NCI-H748 treated with DMSO at 0.1 percent for 48 hours (cell line): Measurements from ENCODE around the gene SYNDIG1.

Experiments used
- DNase-seq: peaks from one replicate; lab custom pipeline; 2025; lab: John Stamatoyannopoulos, UW

The SYNDIG1 gene

GRCh38 chr20:24473435-24474223 is 4.2 kb downstream of the SYNDIG1 start:
- no peak for DNase-seq

- DNase-seq, result no peak
Observed at GRCh38 chr20:24477831-24478547, 8.6 kb downstream of the SYNDIG1 start.

GRCh38 chr20:24478584-24478983 is 9.2 kb downstream of the SYNDIG1 start:
- no peak for DNase-seq

GRCh38 chr20:24479106-24479505 is 9.7 kb downstream of the SYNDIG1 start:
- DNase-seq, result no peak

GRCh38 chr20:24479595-24479994 is 10.2 kb downstream of the SYNDIG1 start:
- DNase-seq, result no peak

GRCh38 chr20:24480509-24480908 is 11.1 kb downstream of the SYNDIG1 start:
- no peak for DNase-seq

GRCh38 chr20:24481173-24481572 is 11.7 kb downstream of the SYNDIG1 start:
- no peak for DNase-seq

GRCh38 chr20:24483435-24484080 is 14.1 kb downstream of the SYNDIG1 start:
- DNase-seq, result no peak

GRCh38 chr20:24484081-24484450 is 14.6 kb downstream of the SYNDIG1 start:
- no peak for DNase-seq

GRCh38 chr20:24485981-24486380 is 16.6 kb downstream of the SYNDIG1 start:
- no peak for DNase-seq

- DNase-seq, result no peak
Observed at GRCh38 chr20:24487240-24487639, 17.8 kb downstream of the SYNDIG1 start.

GRCh38 chr20:24487648-24488047 is 18.2 kb downstream of the SYNDIG1 start:
- DNase-seq, result no peak

- no peak for DNase-seq
Observed at GRCh38 chr20:24488064-24488799, 18.8 kb downstream of the SYNDIG1 start.

GRCh38 chr20:24488800-24489175 is 19.4 kb downstream of the SYNDIG1 start:
- DNase-seq, result no peak

GRCh38 chr20:24489193-24489592 is 19.8 kb downstream of the SYNDIG1 start:
- DNase-seq, result no peak

GRCh38 chr20:24489631-24490260 is 20.3 kb downstream of the SYNDIG1 start:
- no peak for DNase-seq

- no peak for DNase-seq
Observed at GRCh38 chr20:24490598-24490997, 21.2 kb downstream of the SYNDIG1 start.

- DNase-seq, result no peak
Observed at GRCh38 chr20:24491041-24491756, 21.8 kb downstream of the SYNDIG1 start.

GRCh38 chr20:24492031-24492607 is 22.7 kb downstream of the SYNDIG1 start:
- no peak for DNase-seq

GRCh38 chr20:24492698-24493097 is 23.3 kb downstream of the SYNDIG1 start:
- DNase-seq, result no peak

GRCh38 chr20:24493181-24493580 is 23.8 kb downstream of the SYNDIG1 start:
- no peak for DNase-seq
